ENCODE measurements around the gene MAN1C1. TPM values are rescaled to one million over a fixed set of nuclear protein-coding genes. Genes with fewer than 3 reads are reported as not detected.

The MAN1C1 gene
- total and polyA plus RNA-seq, 10 of the 15 experiments (the other 5 are each of a cell fraction or from before 2014, with no cell fraction given), result 0.12 to 0.56 (median 0.22) TPM; not detected in 3

- Histone ChIP-seq H2AFZ (ENCODE audit: control insufficient read depth, low read depth, low read length) (no peak overlapping the region), H3K9ac (ENCODE audit: control insufficient read depth, insufficient read depth, low read length) (no peak overlapping the region), H4K20me1 (ENCODE audit: control insufficient read depth, insufficient read depth) (no peaks in the 10 kb centered on the region), H3K79me2 (ENCODE audit: control insufficient read depth, insufficient read depth, low read length) (no peaks in the 10 kb centered on the region), H3K36me3 (ENCODE audit: control insufficient read depth in 2 of 2, insufficient read depth in 2 of 2, low read length in 1 of 2) (no peaks in the 10 kb centered on the region), H3K27ac (ENCODE audit: control insufficient read depth, insufficient read depth) (no peak overlapping the region), H3K27me3 (replicated peaks in 1 of 2; ENCODE audit: control insufficient read depth in 2 of 2, insufficient read depth in 2 of 2, low read length in 1 of 2) (peaks cover 0 to 4% of the 10 kb centered on the region in 2 experiments; a peak in 2 of 4 replicates), H3K4me1 (ENCODE audit: control insufficient read depth, insufficient read depth, low read length) (peaks cover 35% of the 10 kb centered on the region), H3K9me3 (replicated peaks; ENCODE audit: control insufficient read depth, insufficient read depth, low read length) (no peaks in the 10 kb centered on the region), H3K4me3 (no peak overlapping the region), H3K4me2 (ENCODE audit: control insufficient read depth, insufficient read depth) (peak overlapping the region; percentile 51)
- ChIA-PET SMC1A (ENCODE audit: uncharacterized antibody, unreplicated experiment) (interaction anchor here (1.0 kb wide), 1 partner anchor 11 kb away, joined by 3 read pairs; no protein-coding TSS in a partner anchor), RAD21 (ENCODE audit: unreplicated experiment) (no interaction called here), POLR2A (no interaction called here), CTCF (interaction anchor here (1.2 to 2.3 kb wide), 5 partner anchors 10 to 190 kb away, joined by 3 to 7 read pairs (median 4); partner anchors contain the start of gene LDLRAP1)
- ATAC-seq, result peak; percentile 52
- DNase-seq (ENCODE audit: low read depth, low spot score), result no peak
- TF ChIP-seq NRF1 (conservative IDR thresholded peaks at IDR 0.05; ENCODE audit: low read depth, low read length) (no peak), RUNX3 (IDR thresholded peaks at IDR 0.05; ENCODE audit: low read length) (peak; percentile 70), REST (IDR thresholded peaks at IDR 0.05; ENCODE audit: low read depth, low read length) (no peak), IKZF2 (IDR thresholded peaks at IDR 0.05) (peak; percentile 21 to 28; a peak in 1 of 4 replicates), IRF4 (IDR thresholded peaks at IDR 0.05; ENCODE audit: low read depth, low read length) (0 out of 2 replicates have a peak, but pooled peaks have one; percentile 16), E4F1 (IDR thresholded peaks at IDR 0.05; ENCODE audit: borderline replicate concordance, partially characterized antibody) (no peak), SMAD1 (IDR thresholded peaks at IDR 0.05; ENCODE audit: low read depth, partially characterized antibody) (no peak), POLR2AphosphoS2 (IDR thresholded peaks at IDR 0.05; ENCODE audit: low read depth, low read length) (no peak), SPI1 (IDR thresholded peaks at IDR 0.05; ENCODE audit: borderline replicate concordance, insufficient read depth, low read depth, low read length) (no peak), EP300 (IDR thresholded peaks at IDR 0.05; ENCODE audit: borderline replicate concordance in 1 of 2, control insufficient read depth in 1 of 2, low read depth in 2 of 2, low read length in 2 of 2) (peak in 1 of 2 experiments; percentile 37; a peak in 1 of 4 replicates), SIX5 (IDR thresholded peaks at IDR 0.05; ENCODE audit: low read depth, low read length, severe bottlenecking) (no peak), RFX5 (IDR thresholded peaks at IDR 0.05; ENCODE audit: low read depth, low read length) (no peak)
- TF ChIP-seq, protein P1, sequence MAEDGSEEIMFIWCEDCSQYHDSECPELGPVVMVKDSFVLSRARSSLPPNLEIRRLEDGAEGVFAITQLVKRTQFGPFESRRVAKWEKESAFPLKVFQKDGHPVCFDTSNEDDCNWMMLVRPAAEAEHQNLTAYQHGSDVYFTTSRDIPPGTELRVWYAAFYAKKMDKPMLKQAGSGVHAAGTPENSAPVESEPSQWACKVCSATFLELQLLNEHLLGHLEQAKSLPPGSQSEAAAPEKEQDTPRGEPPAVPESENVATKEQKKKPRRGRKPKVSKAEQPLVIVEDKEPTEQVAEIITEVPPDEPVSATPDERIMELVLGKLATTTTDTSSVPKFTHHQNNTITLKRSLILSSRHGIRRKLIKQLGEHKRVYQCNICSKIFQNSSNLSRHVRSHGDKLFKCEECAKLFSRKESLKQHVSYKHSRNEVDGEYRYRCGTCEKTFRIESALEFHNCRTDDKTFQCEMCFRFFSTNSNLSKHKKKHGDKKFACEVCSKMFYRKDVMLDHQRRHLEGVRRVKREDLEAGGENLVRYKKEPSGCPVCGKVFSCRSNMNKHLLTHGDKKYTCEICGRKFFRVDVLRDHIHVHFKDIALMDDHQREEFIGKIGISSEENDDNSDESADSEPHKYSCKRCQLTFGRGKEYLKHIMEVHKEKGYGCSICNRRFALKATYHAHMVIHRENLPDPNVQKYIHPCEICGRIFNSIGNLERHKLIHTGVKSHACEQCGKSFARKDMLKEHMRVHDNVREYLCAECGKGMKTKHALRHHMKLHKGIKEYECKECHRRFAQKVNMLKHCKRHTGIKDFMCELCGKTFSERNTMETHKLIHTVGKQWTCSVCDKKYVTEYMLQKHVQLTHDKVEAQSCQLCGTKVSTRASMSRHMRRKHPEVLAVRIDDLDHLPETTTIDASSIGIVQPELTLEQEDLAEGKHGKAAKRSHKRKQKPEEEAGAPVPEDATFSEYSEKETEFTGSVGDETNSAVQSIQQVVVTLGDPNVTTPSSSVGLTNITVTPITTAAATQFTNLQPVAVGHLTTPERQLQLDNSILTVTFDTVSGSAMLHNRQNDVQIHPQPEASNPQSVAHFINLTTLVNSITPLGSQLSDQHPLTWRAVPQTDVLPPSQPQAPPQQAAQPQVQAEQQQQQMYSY (CRISPR knock-in tag; IDR thresholded peaks at IDR 0.05), result no peak
- no TSS peak for BruUV-seq (replicated peaks)
- intact Hi-C loops (cut with micrococcal nuclease; ENCODE audit: unreplicated experiment), result loop anchor here (5.0 kb wide), 1 partner anchor 57 kb away; no protein-coding TSS in a partner anchor
- FAIRE-seq, result peak; percentile 7
- WGBS (ENCODE audit: insufficient coverage, insufficient replicate concordance, low lambda C conversion rate, missing lambda C conversion rate), result 12% methylated on average over 4 of the region's 4 CpGs
- in situ Hi-C loops (cut with MboI), result no loop called here
These were observed 3.6 kb downstream of the MAN1C1 start for GRCh38 chr1:25620211-25620610.

Measured in GM12878 (cell line).